IMR-90 (cell line): ENCODE results near the gene STUM.

Source experiments
- BHLHE40 ChIP-seq: fragments of 150-350 bp; IDR thresholded peaks from 2 replicates; pipeline ENCODE4 v1.6.1; 2016; ENCODE audit warnings: mild to moderate bottlenecking, low read depth, low read length
- CTCF ChIP-seq: conservative IDR thresholded peaks from 2 replicates; pipeline ENCODE4 v1.5.1; 2012; ENCODE audit warnings: mild to moderate bottlenecking, low read depth, low read length, improper control_type of control experiment
- FOS ChIP-seq: fragments of 150-350 bp; IDR thresholded peaks from 2 replicates; pipeline ENCODE4 v1.6.1; 2016; ENCODE audit warnings: low read depth, low read length
- MAFK ChIP-seq: IDR thresholded peaks from 2 replicates; pipeline ENCODE4 v1.6.1; 2012; ENCODE audit warnings: low read depth, low read length, improper control_type of control experiment
- MXI1 ChIP-seq: IDR thresholded peaks from 2 replicates; pipeline ENCODE4 v1.6.1; 2012; ENCODE audit warnings: low read depth, mild to moderate bottlenecking, low read length, moderate library complexity, borderline replicate concordance
- NFE2L2 ChIP-seq: fragments of 150-350 bp; IDR thresholded peaks from 2 replicates; pipeline ENCODE4 v1.6.1; 2016; ENCODE audit warnings: low read depth, mild to moderate bottlenecking, low read length
- POLR2A ChIP-seq: IDR thresholded peaks from 2 replicates; pipeline ENCODE4 v1.6.1; 2012; ENCODE audit warnings: mild to moderate bottlenecking, low read depth, low read length
- RAD21 ChIP-seq: IDR thresholded peaks from 2 replicates; pipeline ENCODE4 v1.6.1; 2012; ENCODE audit warnings: low read length, improper control_type of control experiment
- RCOR1 ChIP-seq: IDR thresholded peaks from 2 replicates; pipeline ENCODE4 v1.6.1; 2012; ENCODE audit warnings: mild to moderate bottlenecking, low read length, improper control_type of control experiment; ENCODE audit not compliant: insufficient replicate concordance
- SMC3 ChIP-seq: fragments of 150-350 bp; IDR thresholded peaks from 2 replicates; pipeline ENCODE4 v1.6.1; 2016; ENCODE audit warnings: low read depth, mild to moderate bottlenecking, antibody characterized with exemption, low read length, moderate library complexity
- USF2 ChIP-seq: fragments of 150-350 bp; IDR thresholded peaks from 2 replicates; pipeline ENCODE4 v1.6.1; 2017; ENCODE audit warnings: mild to moderate bottlenecking, antibody characterized with exemption, low read length, low read depth

- no peak for TF ChIP-seq CTCF
- TF ChIP-seq USF2: no peak
- no peak for TF ChIP-seq POLR2A
- TF ChIP-seq SMC3: no peak
- TF ChIP-seq BHLHE40: no peak
- TF ChIP-seq RCOR1: no peak
- no peak for TF ChIP-seq MXI1
- TF ChIP-seq NFE2L2: no peak
- no peak for TF ChIP-seq MAFK
- TF ChIP-seq FOS: no peak
- TF ChIP-seq RAD21: no peak
These were observed 18.2 kb downstream of the STUM start for GRCh38 chr1:226566760-226567159.
